NB4 (cell line): ENCODE results near the gene CRAMP1.

Source experiments
- CTCF ChIP-seq: IDR thresholded peaks from one replicate; pipeline ENCODE4 v1.5.1; 2012; ENCODE audit warnings: low read depth, low read length
- POLR2A ChIP-seq: IDR thresholded peaks from 2 replicates; pipeline ENCODE4 v1.6.1; 2011; ENCODE audit warnings: mild to moderate bottlenecking; ENCODE audit not compliant: insufficient read length; ENCODE audit errors: extremely low read depth

DNA sequence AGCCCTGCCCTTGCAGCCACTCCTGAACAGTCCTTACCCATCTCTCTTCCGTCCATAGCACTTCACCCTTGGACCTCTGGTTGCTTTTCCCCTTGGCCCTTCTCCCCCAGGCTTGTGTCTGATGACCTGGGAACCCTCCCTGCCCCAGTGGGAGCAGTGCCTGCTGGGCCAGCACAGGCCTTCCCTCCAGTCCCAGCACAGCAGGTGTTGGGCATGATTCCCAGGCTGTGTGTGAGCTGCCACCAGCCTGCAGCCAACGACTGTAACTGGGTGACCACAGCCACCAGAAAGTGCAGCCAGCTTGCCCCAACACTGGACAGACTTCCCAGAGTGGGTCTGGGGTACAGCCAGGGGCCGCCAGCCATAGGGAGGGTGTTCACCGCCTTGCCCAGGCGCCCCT, 30.0 kb downstream of the CRAMP1 start:
- TF ChIP-seq POLR2A, result no peak
- TF ChIP-seq CTCF, result no peak
